Stimulated activated CD8-positive, alpha-beta memory T cell treated with anti-CD3 and anti-CD28 coated beads, Interleukin-15, amount 100 ng/mL, for 48 hours (primary cell): ENCODE data around the gene CXADR.

ENCODE experiments used
- DNase-seq, 2 donors: peaks; one replicate each; pipeline ENCODE4 v3.0.0-alpha.2; 2020; ENCODE audit warnings: low read depth in 2 of 2

The CXADR gene

GRCh38 chr21:17607684-17608083 is 94.8 kb downstream of the CXADR start:
- no peak for DNase-seq

GRCh38 chr21:17609681-17610080 is 96.8 kb downstream of the CXADR start:
- no peak for DNase-seq

GRCh38 chr21:17610911-17611310 is 98.1 kb downstream of the CXADR start:
- DNase-seq = no peak

- DNase-seq = peak; percentile 69 to 72
Measured at GRCh38 chr21:17611414-17612022, 98.7 kb downstream of the CXADR start.

- peak; percentile 5 for DNase-seq
Measured at GRCh38 chr21:17612023-17612564, 99.3 kb downstream of the CXADR start.

- peak; percentile 71 to 75 for DNase-seq
Measured at GRCh38 chr21:17612565-17613241, 99.9 kb downstream of the CXADR start, which contains the start of gene BTG3. TSS of gene BTG3 (minus strand) at chr21:17612901. CDS start at chr21:17609144, 3,757 bp downstream.

GRCh38 chr21:17613242-17613676 is 100.4 kb downstream of the CXADR start:
- no peak for DNase-seq

GRCh38 chr21:17616831-17617230 is 104.0 kb downstream of the CXADR start:
- no peak for DNase-seq

GRCh38 chr21:17622018-17622417 is 109.2 kb downstream of the CXADR start:
- DNase-seq = no peak

- no peak for DNase-seq
Measured at GRCh38 chr21:17631195-17631594, 118.4 kb downstream of the CXADR start.

GRCh38 chr21:17636711-17637110 is 123.9 kb downstream of the CXADR start:
- no peak for DNase-seq

- DNase-seq = no peak
Measured at GRCh38 chr21:17640821-17641220, 128.0 kb downstream of the CXADR start.
